PC-3 (cell line): Measurements from ENCODE around the gene DGKZ.
A peak's percentile ranks its signal among the peaks of the same experiment; 100 is the strongest.

Experiments
- EZH2 ChIP-seq: fragments of 300-600 bp; sonication (generic); IDR thresholded peaks from one replicate; pipeline ENCODE4 v1.6.1; 2017; ENCODE audit warnings: antibody characterized with exemption, mild to moderate bottlenecking, low read length; ENCODE audit not compliant: unreplicated experiment
- EZH2phosphoT487 ChIP-seq: fragments of 300-600 bp; sonication (generic); IDR thresholded peaks from 2 replicates; pipeline ENCODE4 v1.6.1; 2018; ENCODE audit warnings: mild to moderate bottlenecking, antibody characterized with exemption, low read length, borderline replicate concordance
- TF ChIP-seq, protein P1 (sequence below): fragments of 300-600 bp; sonication (generic); conservative IDR thresholded peaks from 2 replicates; pipeline ENCODE4 v1.5.1; 2017; ENCODE audit warnings: antibody characterized with exemption, low read depth, mild to moderate bottlenecking, low read length

DNA sequence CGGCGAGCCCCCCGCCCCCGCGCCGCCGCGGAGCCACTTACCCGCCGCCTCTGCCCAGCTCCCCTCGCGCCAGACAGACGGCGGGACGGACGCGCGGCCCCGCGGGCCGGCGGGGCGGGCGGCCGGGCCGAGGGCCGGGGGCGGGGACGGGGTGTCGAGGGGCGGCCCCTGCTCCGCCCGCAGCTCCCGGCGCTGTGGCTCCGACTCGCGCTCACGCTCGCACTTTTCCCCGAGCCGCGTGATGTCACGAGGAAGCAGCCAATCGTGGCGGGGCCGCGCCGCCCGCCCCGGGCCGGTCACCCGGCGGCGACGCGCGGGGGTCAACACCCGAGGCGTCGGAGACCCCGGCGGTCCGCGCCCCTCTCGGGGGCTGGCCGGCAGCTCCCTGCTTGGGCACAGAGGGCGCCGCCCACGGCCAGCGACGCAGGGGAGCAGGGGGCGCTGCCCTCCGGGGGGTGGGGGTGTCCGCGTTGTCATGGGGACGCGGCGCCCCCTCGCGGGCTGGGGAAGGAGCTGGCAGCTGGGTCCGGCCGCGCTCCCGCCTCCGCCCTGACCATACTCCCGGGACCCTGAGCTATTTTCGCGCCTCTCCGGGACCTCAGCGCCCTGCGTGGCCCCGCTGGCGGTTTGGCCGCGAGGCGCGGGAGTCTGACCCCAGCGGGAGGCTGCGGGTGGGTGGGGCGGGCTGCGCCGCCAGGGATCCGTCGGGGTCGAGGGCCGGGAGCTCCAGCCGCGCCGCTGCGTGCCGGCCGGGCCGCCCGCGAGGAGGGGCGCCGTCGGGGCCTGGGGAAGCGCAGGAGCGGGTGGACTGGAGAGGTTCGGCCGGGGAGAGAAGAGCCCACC is 44.5 kb downstream of the DGKZ start, which contains the start of gene CHRM4:
- TF ChIP-seq EZH2 (no peak), EZH2phosphoT487 (no peak)
- TF ChIP-seq, protein P1, sequence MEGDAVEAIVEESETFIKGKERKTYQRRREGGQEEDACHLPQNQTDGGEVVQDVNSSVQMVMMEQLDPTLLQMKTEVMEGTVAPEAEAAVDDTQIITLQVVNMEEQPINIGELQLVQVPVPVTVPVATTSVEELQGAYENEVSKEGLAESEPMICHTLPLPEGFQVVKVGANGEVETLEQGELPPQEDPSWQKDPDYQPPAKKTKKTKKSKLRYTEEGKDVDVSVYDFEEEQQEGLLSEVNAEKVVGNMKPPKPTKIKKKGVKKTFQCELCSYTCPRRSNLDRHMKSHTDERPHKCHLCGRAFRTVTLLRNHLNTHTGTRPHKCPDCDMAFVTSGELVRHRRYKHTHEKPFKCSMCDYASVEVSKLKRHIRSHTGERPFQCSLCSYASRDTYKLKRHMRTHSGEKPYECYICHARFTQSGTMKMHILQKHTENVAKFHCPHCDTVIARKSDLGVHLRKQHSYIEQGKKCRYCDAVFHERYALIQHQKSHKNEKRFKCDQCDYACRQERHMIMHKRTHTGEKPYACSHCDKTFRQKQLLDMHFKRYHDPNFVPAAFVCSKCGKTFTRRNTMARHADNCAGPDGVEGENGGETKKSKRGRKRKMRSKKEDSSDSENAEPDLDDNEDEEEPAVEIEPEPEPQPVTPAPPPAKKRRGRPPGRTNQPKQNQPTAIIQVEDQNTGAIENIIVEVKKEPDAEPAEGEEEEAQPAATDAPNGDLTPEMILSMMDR = peak; percentile 36; the same call in 1 of the 2 replicates
